ENCODE data around the gene MICAL2.

Gene MICAL2

DNA sequence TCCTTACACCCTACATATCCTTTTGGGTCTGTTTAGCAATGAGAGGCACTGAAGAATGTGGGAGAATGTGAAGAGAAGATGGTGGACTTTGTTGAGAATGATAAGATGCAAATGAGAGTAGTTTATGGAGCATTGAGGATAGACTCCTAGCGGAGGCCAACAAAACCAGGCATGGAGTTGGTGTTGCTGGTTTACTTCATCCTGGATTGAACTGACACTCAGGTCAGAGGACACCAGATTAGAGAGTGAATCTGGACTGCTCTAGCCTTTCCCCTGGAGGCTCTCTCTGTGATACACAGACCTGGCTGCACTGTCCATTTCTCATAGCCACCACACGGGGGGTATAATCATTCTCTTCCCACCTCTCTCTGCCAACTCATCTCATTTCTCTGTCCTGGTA is 98.7 kb downstream of the MICAL2 start:
- DNase-seq (ENCODE audit: low read depth), result no peak

DNA sequence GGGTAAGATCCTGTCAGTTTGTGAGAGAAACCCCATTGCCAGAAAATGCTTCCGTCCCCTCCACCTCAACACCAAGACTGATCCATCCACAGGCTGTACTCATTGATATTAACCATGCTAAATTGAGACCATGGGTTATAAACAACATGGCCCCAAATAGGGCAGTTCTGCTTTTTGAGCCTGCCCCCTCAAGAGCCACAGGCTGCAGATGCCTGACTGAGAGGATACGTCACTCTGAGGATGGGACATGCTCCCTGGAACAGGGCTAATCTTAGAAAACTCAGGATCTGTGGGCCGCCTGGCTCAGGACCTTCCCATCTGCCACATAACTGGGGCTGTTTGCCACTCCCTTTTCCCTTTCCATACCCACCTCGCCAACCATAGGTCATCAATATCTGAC is 99.8 kb downstream of the MICAL2 start:
- no peak for DNase-seq (ENCODE audit: low read depth)

GRCh38 chr11:12211331-12212065 is 101.1 kb downstream of the MICAL2 start:
- DNase-seq (ENCODE audit: low read depth), result no peak

DNA sequence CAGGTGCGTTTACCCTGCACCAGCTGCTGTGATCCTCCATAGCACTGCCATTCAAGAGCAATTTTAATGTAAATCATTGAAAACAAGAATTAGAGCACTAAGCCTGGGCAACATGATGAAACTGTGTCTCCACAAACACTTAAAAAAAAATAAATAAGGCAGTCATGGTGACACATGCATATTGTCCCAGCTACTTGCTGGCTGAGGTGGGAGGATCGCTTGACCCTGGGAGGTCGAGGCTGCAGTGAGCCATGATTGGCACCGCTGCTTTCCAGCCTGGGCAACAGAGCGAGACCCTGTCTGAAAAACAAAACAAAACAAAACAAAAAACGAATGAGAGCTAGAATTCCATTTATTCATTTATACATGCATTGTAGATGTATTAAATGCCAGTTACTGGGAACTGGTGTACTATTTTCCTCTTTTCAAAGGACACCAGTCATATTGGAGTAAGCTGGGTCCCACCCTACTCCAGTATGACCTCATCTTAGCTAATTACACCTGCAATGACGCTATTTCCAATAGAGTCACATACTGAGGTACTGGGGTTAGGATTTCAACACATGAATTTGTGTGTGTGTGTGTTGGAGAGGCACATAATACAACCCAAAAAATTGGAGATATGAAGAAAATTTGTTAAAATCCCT is 101.9 kb downstream of the MICAL2 start:
- no peak for DNase-seq (ENCODE audit: low read depth)

DNA sequence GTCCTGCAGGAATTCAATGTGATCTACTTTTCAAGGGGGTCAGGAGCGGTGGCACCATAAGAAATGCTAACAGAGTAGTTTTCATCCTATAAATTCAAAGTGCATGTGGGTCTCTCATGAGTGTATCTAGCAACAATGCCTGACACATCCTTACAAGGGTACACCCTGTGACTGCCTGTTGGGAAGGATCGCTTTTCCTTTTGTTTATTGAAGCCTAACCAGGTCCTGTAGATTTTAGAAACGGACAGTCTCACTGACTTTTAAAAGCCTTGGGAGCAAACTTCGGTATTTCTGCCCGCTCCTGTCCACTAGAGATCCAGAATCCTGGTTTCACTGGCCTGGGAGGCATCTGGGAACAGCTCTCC is 102.4 kb downstream of the MICAL2 start:
- DNase-seq (ENCODE audit: low read depth), result no peak

- no peak for DNase-seq (ENCODE audit: low read depth)
These were observed 103.5 kb downstream of the MICAL2 start for GRCh38 chr11:12213883-12214282.

DNA sequence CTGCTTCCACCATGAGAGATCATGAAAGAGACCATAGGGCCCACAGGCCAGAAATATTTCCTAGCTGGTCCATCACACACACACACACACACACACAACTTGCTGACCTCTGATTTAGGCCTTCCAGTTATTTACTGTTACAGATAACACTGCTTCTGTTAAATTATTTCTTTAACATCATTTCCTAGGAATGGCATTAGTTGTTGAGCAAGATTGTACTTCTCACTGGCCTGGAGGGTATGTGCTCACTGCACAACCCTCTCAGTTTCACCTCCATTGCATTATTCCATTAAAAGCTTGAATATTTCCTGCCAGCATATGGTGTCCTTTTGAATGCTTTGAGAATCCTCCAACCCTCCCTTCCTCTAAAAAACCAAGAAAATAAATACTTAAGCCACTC is 104.4 kb downstream of the MICAL2 start:
- no peak for DNase-seq (ENCODE audit: low read depth)

DNA sequence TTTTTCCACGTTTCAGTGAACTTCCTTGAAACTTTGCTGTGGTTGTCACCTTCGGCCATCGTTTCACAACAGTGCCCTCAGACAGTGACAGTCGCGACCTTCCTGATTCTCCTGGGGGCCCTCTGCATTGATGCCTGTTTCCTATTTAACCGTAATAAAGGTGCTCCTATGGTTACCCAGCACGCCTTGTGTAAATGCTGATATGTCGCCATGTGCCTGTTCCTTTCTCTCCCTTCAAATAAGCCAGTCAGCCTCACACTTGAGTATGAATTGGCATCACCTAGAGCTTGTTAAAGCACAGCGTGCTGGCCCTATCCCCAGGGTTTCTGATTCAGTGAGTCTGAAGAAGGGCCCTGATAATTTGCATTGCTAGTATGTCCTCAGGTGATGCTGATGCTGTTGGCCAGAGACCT is 104.8 kb downstream of the MICAL2 start:
- DNase-seq (ENCODE audit: low read depth), result no peak

GRCh38 chr11:12216041-12216451 is 105.7 kb downstream of the MICAL2 start:
- DNase-seq (ENCODE audit: low read depth), result no peak

DNA sequence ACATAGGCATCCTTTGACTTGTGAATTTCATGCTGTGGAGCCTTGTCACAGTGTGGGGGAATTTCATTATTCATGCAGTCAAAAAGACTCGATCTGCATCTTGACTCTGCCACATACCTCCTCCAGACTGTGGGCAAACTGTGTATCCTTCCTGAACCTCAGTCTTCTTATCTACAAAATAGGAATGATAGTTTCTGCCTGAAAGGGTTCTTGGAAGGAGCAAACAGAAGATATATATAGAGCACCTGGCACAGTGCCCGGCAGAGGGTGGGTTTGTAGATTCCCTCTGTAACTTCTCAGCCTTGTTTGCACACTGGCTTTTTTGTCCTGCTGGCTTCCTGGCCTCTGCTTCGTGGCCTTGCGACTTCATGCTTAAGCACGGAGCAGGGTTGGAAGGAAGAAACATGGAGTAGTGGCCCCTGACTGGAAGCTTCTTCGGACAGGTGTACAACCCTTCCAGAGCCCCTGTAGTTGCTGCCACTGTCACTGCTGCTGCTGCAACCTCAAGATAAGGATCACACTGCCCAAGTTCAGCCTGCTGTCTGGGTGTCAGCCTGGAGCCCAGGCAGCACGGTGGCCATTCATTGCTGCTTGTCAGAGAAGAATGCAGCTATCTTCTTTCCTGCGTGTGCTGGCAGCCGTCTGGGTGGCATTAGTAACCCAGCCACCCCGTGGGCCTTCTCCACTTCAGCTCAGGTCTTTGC is 106.4 kb downstream of the MICAL2 start:
- no peak for DNase-seq (ENCODE audit: low read depth)

DNA sequence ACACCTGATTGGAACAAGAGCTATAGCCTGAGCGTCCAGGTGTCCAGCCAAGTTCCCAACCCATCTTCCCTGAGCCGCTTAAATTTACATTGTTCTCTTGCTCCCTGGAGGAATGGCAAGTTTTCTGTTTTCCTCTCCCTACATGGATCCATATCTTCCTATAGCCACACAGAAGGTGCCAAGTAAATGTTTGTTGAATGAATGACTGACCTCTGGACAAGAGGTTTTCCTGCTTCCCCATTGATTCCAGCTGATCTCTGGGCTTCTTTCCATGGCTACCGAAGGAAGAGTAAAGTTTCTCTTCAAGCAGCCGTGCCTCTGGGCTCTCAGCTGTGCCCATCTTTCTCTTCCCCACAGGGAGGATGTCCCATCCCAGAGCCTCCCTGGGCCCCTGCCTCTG is 107.5 kb downstream of the MICAL2 start:
- no peak for DNase-seq (ENCODE audit: low read depth)

DNA sequence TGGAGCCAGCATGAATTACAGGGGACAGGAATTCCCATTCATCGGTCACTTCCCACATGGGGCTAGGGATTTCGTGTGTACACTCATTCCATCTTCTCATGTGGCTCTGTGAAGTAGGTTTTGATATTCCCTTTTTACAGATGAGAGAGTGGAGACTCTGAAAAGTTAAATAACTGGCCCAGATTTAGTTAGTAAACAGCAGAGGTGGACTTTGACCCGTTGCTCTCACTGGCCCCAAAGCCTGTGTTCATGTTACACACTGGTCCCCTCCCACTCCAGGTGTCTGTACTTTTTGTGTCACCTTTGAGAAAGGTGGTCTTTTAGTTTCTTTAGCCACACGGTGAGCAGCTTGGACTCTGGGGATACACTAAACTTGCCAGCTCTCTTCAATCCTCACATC is 108.5 kb downstream of the MICAL2 start:
- no peak for DNase-seq (ENCODE audit: low read depth)

DNA sequence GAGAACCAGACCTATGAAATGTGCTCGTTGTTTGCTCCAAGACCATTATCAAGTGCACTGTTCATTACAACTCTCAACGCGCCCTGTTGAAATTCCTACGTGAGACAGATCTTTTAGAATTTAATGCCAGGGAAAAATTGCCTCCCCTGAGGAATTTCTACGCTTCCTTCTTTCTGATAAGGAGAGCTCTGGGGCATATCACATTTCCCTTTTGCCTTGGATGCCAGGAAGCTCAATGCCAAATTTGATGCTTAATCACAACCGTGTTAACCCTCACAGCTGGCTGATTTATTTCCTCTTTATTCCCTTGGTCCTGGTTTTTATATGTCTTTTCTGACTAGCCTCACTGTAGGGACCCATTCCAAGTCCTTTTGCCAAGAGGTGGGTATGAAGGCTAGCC is 109.4 kb downstream of the MICAL2 start:
- DNase-seq (ENCODE audit: low read depth), result no peak

- DNase-seq (ENCODE audit: low read depth), result no peak
These were observed 109.9 kb downstream of the MICAL2 start for GRCh38 chr11:12220305-12220704.

- no peak for DNase-seq (ENCODE audit: low read depth)
These were observed 110.7 kb downstream of the MICAL2 start for GRCh38 chr11:12221051-12221535.

DNA sequence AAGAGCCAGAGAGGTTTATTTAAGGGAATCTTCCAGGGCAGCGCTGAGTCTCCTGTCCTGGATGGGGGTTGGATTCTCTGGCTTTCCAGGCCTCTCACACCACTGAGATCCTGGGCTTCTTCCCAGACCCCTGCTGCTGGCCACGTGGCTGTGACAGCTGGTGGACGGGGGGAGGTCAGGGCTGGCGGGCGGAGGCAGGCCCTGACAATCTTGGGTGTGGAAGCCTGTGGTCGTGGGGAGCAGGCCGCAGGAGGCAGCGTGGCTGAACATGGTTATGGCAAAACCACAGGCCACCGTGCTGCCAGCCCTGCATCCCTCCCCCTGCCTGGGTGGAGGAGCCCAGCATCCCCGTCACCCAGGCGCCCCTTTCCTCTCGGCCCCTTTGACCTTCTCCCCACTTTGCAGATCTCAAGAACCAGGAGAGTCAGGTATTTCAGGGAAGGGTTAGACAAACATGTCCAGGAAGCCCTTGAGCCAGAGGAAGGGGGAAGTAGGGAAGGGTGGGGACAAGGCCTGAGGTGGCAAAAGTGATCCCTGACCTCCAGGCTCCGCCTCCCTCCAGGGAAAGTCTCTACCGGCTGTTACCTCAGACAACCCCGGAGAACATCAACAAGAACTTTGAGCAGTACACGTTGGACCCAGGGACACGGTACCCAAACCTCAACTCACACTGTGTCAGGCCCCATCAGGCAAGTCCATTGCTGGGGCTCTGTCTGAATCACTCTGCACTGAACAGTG is 111.8 kb downstream of the MICAL2 start:
- no peak for DNase-seq (ENCODE audit: low read depth)

GRCh38 chr11:12223771-12224536 is 113.6 kb downstream of the MICAL2 start:
- DNase-seq (ENCODE audit: low read depth), result no peak

GRCh38 chr11:12224537-12224893 is 114.1 kb downstream of the MICAL2 start:
- peak; percentile 60 for DNase-seq (ENCODE audit: low read depth)

GRCh38 chr11:12225046-12225739 is 114.8 kb downstream of the MICAL2 start:
- no peak for DNase-seq (ENCODE audit: low read depth)

DNA sequence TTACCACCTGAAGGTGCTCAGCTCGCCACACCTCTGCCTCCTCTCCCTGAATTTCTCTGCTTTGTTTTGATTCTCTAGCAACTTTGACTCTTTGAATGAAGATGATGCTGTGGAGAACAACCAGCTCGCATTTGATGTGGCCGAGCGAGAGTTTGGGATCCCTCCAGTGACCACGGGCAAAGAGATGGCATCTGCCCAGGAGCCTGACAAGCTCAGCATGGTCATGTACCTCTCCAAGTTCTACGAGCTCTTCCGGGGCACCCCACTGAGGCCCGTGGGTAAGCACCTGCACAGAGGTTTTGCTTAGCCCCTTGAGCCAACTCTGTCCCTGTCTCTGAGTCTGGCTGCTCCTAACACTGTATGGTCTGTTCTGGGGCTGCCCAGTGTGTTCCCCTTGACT is 115.7 kb downstream of the MICAL2 start:
- no peak for DNase-seq (ENCODE audit: low read depth)
